HG03558 (cell line): ENCODE results near the gene VPS26A.
A peak's percentile ranks its signal among the peaks of the same experiment; 100 is the strongest.
"Not testable (repeated sequence)": the region's sequence is repeated elsewhere in the genome, so short reads cannot be mapped to it uniquely, and the experiment has no call there.

Source experiments
- ATAC-seq: cut with Tn5 transposase; IDR thresholded peaks from one replicate; pipeline ENCODE4 v1.9.1; 2021; ENCODE audit warnings: moderate number of reproducible peaks; ENCODE audit not compliant: unreplicated experiment; ENCODE audit errors: extremely low read depth

The VPS26A gene

DNA sequence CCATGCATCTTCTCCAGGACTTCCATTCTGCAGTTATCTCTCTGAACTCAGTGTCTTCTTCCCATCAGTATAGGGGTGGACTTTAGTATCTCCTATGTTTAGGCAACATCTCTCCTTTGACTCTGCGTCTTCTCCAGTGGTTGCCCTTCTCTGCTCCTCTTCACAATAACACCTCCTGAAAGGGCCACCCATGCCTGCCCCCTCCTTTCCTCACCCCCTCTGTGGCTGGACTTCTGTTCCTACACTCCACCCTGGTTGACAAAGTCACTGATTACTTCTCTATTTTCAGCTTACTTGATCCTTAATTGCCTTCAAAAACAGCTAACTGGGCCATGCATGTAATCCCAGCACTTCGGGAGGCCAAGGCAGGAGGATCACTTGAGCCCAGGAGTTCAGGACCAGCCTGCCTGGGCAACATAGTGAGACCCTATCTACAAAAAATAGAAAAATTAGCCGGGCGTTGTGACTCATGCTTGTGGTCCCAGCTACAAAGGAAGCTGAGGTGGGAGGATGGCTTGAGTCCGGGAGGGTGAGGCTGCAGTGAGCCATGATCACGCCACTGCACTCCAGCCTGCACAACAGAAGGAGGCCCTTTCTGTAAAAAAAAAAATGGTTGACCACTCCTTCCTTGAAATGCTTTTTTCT lies 22.4 kb upstream of the VPS26A start:
- no peak for ATAC-seq

DNA sequence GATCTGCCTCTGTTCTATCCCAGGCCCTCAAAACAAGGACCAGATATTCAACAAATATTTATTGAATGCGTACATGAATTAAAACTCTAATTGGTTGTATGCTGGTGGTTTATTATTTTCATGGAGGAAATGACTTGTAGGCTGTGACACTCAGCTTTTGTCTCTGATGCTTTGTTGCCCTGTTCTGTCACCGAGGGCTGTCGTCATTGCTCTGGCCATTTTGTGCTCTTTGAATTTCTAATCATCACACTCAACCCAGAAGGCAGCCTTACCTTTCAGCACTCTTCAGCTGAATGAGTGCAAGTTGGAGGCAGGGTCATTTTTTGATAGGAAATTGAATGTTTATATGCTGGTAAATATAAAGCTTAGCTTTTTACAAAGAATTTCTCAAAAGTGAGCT lies 21.5 kb upstream of the VPS26A start:
- no peak for ATAC-seq

DNA sequence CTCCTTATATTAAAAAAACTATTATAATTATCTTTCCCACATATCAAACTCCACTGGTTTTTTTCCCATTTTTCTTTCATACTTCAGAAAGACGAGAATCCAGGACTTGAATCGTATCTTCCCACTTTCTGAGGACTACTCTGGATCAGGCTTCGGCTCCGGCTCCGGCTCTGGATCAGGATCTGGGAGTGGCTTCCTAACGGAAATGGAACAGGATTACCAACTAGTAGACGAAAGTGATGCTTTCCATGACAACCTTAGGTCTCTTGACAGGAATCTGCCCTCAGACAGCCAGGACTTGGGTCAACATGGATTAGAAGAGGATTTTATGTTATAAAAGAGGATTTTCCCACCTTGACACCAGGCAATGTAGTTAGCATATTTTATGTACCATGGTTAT lies 20.2 kb upstream of the VPS26A start:
- ATAC-seq: no peak

DNA sequence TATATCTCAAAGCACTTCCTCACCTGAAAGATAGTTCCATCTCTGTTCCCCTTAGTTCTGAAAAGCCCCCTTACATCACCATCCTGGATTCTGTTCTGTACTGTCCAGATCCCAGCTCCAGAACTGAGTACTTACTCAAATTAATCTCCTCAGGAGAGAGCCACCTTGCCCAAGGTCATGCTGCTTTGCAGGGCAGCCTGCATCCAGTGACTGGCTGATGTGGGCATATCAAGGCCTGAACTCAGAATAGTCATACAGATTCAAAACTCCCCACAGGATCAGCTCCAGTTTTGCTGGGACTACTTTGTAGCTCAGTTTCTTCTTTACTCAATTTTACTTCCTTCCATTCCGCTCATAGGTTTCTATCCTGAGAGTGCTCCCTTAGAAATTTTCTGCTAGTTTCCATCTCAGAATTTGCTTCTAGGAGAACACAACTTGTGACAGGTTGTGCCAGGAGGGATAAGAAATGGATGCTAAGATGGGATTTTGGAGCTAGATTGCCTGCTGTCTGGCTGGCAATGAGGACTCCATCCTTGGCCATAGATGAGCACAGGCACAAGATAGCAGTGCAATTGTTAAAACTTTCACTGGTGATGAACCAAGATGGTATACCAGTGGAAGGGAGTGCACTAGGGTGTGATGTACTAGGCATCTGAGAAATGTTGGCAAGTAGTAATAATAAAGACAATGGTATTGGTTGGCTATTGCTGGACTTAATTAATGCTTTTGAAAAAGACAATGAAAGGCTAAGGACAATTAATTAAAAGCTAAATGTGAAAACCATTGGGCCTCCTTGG lies 18.8 kb upstream of the VPS26A start:
- ATAC-seq: no peak

DNA sequence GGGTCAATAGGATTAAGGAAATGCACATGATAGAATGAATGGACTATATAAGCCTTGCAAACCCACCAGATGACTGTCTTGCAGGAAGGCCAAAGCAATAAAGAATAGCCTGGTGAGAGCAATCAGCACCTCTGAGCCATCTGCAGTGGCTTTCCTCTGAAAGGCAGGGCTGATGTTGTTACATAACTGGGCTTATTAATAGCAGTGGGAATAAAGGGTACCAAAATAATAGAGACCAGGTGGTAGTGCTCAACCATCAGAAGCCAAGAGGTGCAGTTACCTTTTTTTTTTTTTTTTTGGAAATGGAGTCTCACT lies 16.8 kb upstream of the VPS26A start:
- no peak for ATAC-seq

DNA sequence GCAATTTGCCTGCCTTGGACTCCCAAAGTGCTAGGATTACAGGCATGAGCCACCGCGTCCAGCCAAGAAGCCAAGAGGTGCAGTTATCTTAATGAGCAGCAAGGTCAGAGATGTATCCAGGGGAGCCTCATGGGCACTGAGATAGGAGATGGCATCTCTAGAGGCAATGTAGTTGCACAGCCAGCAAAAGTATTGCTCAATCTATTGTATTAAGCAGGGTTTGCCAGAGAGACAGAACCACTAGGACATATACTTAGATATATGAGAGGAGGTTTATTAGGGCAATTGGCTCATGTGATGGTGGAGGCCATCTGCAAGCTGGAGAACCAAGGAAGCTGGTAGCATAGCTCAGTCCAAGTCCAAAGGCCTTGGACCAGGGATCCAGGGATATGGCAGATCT lies 16.3 kb upstream of the VPS26A start:
- no peak for ATAC-seq

DNA sequence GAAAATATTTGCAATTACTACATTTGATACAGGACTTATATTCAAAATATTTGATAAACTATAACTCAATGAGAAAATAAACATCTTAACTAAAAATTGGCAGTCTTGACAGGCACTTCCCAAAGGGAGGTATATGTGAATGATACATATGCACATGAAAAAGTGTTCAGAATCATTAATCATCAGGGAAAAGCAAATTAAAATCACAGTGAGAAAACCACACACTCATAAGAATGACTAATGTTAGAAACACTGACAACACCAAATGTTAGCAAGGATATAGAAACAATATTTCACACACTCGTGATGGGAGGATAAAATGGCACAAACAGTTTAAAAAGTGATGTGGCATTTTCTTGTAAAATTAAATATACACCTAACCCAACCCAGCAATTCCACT lies 4.1 kb upstream of the VPS26A start:
- ATAC-seq: no peak

DNA sequence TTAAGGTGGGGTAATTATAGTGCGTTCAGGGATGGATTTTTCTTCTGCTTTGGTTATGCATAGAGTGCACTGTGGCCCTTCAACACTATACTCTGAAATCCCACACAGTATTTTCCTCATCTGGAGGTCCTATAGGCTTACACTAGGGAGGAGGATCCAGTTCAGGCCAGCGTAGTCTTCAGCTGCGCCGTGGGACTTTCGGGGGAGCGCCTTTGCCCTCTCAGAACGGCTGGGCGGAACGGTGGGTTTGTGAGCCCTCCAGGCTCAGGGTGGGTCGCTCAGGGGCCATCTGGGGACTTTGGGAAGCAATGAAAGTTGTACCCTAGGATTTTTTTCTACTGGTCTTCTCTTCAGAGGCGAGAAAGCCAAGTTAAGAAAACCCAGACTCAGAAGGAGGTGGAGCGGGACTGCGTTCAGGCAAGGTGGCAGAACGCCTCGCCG lies 652 bp upstream of the VPS26A start:
- ATAC-seq: peak; percentile 13

DNA sequence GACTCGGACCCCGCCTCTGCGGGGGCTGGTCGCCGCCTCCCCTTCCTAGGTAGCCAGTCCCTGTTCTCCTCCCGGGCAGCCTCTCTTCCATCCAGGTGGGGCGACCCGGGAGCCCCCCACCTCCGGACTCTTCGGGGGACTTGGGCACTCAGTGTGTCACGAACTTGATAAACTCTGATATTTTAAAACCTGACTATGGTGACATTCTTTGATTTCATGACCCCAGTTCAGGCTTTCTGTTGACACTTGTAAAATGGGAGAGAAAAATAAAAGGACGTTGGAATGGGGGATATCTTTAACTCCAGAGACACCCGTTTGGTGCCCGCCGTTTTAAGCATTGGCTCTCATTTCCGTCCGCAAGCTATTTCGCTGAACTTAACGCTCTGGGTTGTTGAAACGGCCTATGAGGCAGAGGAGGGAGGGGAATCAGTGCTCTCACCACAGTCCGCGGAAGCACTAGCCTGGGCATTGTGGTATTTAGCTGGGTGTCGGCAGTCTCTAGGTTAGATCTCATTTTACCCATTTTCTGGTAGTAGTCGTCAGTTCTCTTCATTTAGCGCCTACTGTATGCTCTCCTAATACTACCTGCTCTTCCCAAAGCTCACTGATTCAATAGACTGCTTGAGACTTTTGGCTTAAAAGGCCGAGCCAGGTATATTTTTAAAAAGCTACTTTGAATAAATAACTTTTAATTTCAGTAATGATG lies 738 bp downstream of the VPS26A start:
- no peak for ATAC-seq

DNA sequence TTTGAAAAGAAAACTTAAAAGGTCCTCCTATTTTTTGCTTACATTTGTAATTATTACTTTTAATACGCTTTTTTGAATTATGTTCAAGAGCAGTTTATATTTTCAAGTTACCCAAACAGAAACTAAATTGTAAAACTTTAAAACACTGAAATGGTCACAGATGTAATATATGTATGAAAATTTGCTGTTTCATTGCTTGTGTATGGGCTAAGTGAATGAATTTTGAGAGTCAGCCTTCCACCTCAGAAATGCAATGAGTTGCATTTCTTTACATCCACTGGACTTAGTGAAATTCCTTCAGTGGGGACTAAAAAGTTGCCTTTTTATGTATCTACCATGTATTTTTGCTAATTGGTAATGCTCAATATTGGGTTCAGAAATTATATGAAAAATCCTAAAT lies 1.6 kb downstream of the VPS26A start:
- no peak for ATAC-seq

DNA sequence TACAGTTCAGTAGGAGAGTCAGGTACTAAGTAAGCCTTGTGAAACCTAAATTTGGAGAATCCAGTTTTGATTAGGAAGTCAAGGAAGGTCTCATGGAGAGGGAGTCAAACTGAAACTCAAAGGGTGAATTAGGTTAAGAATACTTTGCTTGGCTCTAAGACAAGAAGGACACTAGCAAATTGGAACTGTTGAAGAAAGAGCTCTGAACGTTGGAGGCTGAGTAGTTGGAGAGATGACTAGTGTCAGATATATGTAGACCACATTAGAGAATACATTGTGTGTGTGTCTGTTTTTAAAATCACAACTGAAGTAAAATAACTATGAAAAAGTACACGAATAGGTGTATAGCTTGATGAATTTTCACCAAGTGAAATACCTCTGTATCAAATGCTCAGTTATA lies 6.3 kb downstream of the VPS26A start:
- no peak for ATAC-seq

DNA sequence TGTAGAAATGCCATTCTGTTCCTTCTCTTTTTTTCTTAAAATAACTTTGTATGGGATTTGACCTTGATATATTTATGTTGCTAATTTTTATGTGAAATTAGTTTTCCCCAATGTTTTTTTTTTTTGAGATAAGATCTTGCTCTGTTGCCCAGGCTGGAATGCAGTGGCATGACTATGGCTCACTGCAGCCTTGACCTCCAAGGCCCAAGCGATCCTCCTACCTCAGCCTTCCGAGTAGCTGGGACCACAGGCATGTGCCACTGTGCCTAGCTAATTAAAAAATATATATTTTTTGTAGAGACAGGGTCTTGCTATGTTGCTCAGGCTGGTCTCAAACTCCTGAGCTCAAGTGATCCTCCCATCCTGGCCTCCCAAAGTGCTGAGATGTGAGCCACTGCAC lies 16.0 kb downstream of the VPS26A start:
- ATAC-seq: no peak

DNA sequence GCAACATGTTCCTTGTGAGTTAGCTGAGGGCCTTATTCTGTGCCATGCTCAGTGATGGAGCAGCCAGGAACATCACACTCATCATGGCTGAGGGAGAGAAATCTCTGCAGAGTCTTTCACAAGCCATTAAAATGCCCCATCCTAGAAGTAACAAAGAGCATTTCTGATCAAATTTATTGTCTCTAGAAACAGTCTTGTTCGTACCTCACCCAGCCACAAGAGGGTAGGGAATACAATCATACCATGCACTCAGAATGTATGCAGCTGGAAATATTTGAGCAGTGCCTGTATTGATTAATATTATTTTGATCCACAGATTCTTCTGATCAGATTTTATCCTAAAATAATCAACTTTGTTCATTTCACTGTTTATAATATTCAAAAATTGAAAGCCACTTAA lies 17.3 kb downstream of the VPS26A start:
- no peak for ATAC-seq

DNA sequence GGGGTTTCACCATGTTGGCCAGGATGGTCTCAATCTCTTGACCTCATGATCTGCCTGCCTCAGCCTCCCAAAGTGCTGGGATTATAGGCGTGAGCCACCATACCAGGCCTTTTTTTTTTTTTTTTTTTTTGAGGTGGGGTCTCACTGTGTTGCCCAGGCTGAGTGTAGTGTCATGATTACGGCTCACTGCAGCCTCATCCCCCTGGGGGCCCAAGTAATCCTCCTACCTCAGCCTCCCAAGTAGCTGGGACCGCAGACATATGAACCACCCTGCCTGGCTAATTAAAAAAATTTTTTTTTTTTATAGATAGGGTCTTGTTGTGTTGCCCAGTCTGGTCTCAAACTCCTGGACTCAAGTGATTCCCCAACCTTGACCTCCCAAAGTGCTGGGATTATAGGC lies 18.1 kb downstream of the VPS26A start:
- not testable (repeated sequence) for ATAC-seq

DNA sequence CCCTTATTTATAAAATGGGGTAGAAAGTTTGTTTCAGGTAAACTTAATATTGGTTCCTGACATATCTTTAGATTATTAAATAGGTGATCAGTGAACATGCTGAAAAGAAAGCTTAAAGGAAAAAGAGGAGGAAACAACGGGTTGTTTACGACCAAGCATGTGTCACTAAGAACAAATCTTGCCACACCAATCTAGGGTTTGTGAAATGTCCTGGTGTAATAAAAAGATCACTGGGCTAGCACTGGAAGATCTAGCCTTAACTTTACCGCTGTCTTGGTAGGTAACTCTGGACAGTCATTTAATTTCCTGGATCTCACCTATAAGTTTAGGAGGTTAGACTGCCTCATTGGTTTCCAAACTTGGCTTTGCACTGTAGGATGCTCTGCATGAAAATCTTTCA lies 19.0 kb downstream of the VPS26A start:
- no peak for ATAC-seq

DNA sequence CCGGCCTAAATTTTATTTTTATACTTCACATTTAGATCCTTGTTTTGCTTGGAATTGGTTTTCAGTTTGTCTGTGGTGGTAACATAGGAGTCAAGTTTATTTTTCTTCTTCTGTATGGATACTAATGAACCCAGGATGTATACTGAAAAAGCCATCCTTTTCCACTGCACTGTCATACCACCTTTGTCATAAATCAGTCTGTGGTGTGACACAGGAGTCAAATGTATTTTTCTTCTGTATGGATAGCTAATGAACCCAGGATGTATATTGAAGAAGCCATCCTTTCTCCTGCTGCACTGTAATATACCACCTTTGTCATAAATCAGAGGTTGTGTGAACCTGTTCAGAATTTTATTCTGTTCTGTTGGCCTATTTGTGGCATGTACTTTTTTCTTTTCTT lies 21.4 kb downstream of the VPS26A start:
- ATAC-seq: no peak

DNA sequence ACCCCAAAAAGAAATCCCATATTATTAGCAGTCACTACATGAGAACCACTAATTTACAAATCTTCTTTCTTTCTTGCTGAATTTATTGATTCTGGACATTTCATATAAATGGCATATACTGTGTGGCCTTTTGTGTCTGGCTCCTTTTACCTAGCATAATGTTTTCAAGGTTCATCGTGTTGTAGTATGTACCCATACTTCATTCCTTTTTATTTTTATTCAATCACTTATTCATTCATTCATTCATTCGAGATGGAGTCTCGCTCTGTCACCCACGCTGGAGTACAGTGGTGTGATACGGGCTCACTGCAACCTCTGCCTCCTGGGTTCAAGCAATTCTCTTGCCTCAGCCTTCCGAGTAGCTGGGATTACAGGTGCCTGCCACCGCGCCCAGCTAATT lies 21.9 kb downstream of the VPS26A start:
- ATAC-seq: no peak

DNA sequence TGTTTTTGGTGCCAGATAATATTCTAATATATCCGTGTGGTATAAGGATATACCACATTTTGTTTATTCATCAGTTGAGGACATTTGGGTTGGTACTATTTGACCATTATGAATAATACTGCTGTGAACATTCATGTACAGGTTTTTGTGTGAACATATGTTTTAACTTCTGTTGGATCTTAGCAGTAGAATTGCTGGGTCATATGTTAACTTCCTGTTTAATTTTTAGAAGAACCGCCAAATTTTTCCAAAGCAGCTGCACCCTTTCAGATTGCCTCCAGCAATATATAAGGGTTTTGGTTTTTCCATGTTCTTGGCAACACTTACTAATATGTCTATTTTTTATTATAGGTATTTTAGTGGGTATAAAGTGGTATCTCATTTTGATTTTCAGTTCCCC lies 22.8 kb downstream of the VPS26A start:
- no peak for ATAC-seq

DNA sequence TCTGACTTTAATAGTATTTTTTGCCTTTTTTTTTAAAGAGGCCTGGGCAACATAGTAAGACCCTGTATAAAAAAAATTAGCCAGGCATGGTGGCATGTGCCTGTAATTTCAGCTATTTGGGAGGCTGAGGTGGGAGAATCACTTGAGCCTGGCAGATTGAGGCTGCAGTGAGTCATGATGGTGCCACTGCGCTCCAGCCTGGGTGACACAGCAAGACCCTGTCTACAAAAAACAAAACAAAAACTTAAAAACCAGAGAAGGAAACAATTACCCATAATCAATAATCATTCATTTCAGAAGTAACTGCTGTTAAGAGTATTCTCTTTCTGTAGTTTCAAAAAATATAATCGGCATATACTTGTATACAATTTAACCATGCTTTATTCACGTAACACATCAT lies 28.0 kb downstream of the VPS26A start:
- ATAC-seq: no peak

DNA sequence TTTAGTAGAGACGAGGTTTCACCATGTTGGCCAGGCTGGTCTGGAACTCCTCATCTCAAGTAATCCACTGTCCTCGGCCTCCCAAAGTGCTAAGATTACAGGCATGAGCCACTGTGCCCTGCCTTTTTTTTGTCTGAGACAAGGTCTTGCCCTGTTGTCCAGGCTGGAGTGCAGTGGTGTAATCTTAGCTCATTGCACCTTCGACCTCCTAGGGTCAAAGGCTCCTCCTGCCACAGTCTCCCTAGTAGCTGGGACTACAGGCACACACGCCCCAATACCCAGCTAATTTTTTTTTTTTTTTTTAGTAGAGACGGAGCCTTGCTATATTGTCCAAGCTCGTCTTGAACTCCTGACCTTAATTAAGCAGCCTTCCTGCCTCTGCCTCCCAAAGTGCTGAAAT lies 29.2 kb downstream of the VPS26A start:
- no peak for ATAC-seq

DNA sequence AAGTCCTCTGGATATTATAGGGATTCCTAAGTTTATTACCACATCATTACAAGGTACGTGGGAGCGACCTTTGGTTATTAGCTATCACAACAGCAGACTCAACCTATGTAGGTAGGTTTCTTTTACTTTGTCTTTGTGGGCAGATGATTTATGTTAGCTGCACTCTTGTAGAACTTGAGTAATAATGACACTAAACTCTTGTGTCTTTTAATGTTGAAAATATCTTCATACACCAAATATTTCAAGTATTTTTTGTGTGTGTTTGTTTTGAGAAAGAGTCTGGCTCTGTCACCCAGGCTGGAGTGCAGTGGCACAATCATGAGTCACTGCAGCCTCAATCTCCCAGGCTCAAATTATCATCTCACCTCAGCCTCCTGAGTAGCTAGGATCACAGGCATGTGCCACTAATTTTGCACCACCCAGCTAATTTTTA lies 36.8 kb downstream of the VPS26A start:
- ATAC-seq: no peak

DNA sequence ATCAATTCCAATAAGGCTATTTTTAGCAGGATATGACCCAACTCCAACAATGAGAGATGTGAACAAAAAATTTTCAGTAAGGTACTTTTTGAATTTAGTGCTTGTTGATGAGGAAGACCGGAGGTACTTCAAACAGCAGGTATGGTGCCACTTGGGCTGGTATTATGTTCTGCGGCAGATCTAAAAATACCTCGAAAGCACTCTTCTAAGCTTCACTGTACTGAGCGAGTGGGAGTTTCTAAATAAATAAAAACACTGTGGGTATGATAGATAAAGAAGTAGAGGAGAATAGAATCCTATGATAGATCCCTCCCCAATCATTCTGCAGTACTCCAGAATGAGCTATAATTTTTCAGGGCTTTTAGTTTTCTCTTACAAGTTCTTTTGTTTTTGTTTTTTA lies 44.5 kb downstream of the VPS26A start:
- ATAC-seq: no peak
